HG03159 (cell line): ENCODE measurements around the gene FN1.
"Not testable (repeated sequence)": the region's sequence is repeated elsewhere in the genome, so short reads cannot be mapped to it uniquely, and the experiment has no call there.

Experiments
- ATAC-seq: cut with Tn5 transposase; IDR thresholded peaks from one replicate; pipeline ENCODE4 v1.9.1; 2021; ENCODE audit warnings: mild to moderate bottlenecking, moderate library complexity; ENCODE audit not compliant: unreplicated experiment

The FN1 gene

DNA sequence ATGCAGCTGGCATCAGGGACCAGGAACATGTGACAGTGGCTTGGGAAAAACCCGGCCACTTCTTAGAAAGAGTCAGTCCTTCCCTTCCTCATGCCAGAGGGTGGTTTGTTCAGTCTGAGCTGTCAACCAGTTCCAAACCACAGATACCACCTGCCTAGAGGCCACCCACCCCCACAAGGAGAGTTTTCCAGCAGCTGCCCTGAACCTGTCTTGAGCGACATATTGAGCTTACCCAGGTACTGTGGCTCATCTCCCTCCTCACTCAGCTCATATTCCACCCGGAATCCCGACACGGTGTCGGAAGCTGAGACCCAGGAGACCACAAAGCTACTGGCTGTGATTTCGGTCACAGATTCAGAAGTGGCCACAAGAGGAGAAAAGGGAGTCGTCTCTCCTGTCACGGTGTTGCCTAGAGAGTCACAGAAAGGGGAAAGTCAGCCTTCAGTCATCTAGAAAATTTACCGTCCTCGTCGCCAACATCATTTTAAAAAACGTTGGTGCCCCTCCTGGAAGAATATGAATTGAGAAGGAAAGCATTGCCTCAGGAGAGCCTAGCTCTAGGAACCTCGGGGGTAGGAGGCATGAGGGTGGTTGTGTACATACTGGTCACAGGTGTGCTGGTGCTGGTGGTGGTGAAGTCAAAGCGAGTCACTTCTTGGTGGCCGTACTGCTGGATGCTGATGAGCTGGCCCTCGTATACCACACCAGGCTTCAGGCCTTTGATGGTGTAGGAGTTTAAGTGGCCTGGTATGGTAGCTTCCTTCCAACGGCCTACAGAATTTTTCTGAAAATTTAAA, 26.3 kb downstream of the FN1 start:
- ATAC-seq, result no peak

DNA sequence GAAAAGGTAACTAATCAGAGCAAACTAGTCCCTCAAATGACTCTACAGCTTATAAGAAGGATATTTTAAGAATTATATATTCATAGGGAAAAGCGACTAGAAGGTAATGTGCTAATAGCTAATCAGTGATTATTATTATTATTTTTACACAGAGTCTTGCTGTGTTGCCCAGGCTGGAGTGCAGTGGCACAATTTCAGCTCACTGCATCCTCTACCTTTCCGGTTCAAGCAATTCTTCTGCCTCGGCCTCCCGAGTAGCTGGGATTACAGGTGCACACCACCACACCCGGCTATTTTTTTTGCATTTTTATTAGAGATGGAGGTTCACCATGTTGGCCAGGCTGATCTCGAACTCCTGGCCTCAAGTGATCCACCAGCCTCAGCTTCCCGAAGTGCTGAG, 27.4 kb downstream of the FN1 start:
- ATAC-seq, result not testable (repeated sequence)

DNA sequence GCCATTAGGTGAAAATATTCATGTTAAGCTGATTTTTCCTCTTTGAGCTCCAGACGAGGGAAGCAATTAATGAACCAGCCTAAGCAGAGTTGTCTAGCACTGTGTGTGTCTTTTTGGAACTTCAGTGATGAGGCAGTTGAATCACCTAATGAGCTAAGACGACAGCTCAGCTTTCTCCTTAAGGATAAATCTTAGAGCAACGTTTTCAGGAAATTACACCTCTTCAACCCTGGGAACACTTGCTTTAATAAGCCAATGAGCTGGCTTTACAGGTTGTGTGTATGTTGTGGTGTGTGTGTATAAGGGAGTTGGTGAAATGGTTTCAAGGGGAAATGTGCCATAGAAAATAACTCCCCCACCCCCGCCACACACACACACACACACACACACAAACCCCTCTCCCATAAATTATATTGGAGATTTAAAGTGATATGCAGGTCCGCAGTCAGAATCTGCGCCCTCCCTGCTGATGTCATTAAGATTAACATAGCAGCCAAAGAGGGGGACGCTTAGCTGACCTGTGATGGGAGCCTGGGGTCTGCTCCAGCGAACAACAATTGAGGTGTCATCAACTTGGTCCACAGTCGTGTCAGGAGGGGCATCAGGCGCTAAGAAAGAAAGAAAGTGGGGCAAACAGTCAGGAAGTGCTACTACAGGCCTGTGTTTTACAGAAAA, 28.1 kb downstream of the FN1 start:
- ATAC-seq, result no peak

DNA sequence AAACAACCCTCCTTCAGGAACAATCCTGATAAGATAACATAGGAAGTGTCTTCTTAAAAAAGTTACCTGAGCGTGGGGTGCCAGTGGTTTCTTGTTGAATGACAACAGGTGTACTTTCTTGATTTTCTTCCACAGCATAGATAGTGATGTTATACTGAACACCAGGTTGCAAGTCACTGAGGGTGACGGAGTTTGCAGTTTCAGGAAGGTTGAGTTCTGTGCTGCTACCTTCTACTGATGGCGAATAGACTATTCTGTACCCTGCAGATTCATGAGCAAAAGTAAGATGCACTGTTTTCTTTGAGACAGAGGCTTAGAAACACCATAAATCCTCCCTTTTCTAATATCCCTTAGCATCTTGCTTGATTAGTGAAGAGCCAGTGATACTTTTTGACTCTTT, 28.8 kb downstream of the FN1 start:
- no peak for ATAC-seq

DNA sequence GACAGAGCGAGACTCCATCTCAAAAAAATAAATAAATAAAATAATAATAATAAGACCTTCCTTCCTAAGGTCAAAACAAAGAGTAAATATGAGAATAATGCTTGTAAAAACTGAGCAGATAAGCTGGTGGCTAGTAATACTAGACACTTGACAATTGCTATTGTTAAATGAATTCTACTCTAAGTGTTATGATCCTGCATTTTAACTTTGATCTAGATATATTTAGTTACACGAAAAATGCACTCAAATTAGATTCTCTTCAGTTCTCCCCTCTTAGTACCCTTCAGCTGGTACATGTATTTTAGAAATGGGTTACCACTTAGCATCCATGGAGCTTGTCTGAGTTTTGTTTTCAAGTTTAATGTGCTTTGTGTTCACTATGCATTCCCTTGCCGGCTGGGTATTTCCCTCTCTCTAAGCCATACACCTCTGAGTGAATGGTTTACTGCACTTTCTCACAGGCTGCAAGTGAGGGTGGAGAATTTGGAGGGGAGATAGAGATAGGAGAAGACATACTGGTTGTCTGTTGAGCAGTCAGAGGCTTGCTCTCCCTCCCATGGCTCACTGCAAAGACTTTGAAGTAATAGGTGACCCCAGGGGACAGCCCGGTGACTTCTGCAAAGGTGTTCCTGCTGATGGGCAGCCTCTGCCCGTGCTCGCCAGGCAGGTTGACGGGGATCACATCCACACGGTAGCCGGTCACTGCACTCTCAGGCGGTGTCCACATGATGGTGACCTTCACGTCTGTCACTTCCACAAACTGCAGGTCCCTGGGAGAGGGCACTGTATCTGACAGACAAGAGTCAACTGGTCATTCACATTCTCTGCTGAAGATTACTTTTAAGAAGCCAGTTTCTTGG, 29.9 kb downstream of the FN1 start:
- ATAC-seq, result no peak

DNA sequence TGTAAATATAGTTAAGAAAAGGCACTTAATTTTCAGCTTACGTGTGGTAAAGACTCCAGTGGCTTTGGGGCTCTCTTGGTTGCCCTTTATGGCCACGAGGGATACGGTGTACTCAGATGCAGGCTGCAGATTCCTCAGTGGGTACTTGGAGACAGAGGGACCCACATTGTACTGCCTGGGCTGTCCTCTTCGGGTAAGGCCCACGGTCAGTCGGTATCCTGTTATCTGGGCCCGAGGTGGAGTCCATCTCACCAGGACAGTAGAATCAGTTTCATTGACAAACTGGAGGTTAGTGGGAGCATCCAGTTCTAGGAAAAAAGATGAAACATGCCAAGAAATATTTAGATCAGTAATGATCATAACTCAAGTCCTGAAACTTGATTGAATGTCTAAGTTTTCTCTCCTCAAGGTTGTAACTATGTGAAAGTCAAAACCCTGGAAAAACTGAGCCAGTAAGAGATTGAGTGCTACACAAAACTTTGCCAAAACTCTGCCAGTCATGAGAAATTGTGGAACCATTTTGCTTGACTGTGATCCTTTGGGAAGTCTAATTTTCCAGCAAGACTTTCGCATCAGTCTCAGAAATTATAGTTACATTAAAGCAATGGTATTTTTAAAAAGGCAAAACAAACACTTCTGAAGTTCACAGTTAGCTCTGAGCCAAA, 31.4 kb downstream of the FN1 start:
- no peak for ATAC-seq

DNA sequence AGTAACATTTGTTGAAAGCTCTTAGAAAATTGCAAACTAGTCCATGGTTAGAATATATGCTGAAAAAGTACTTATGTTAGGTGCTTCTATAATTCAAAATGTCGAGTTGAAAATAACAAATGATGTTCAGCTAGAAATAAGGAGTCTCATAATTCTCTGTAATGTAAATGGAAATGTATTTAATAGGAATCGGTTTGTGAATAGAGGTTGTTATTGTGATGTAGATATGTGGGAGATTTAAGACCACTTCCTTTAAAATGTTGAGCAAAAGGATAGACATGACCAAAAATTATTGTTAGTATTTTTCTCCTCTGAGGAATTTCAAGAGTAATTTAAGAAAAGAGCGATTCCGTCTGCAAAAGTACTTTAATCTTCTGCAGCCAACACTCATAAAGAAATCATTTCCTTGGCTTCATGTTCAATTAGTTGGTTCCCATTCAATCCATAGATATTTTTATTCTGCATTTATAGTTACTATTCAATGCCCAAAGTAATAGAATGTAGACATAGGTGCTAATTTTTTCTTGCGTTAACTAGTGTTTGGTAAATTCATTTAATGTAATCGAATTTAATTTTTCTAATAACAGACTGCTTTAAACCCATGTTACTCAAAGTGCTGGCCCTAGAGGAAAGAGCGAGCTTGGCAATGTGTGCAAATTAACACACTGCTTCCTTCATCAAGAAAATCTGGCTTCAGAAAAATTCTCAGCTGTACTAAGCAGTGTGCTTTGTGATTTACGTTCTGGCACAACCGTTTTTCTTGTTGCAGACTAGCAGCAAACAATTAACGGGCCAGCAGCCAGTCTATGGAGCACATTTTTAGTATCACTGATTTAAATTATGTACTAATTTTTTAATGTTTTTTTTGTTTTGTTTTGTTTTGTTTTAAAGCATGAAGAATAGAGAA, 32.2 kb downstream of the FN1 start:
- ATAC-seq, result no peak

DNA sequence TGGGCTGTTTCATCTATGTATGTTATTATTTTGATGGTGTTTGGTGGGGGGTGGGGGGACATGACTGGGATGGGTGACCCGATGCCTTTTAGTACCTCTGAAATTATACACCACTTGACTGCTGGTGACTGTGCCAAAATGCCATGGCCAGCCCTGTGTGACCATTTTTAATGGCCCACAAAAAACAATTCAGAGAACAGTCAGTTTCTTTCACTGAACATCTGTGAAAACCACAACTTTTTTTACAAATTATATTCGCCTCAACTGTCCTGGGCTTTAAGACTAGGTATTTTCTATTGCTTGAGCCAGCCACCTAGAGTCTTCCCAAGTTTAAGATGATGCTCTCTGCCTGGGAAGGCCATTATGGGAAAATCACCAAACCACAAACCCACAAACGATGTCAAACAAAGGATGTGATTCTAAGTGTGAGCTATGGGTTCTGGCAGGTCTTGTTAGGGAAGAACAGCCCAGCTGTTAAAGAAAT, 33.9 kb downstream of the FN1 start:
- ATAC-seq, result no peak

DNA sequence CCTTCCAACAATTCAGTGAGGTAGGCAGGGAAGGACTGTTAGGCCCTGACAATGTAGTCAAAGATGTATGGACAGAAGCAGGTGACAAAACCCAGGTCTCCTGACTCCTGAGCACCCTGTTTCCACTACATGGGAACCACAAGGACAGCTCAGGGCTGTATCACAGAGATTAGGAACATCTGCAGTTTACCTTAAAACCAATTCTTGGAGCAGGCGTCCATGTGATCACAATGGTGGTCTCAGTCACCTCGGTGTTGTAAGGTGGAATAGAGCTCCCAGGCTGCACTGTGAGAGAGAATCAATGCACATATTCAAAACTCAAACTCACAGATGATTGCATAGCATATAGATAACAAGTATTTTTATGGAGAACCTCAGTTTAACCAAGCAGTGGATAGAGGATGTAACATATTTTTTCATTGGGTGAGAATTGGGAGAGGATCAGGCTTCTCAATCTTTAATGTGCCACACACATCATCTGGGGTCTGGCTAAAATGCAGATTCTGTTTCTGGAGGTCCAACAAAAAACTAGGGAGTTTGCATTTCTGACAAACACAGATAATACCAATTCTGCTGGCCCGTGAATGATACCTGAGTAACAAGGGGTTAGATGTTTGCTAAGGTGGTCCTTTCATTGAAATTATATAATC, 36.7 kb downstream of the FN1 start:
- no peak for ATAC-seq

DNA sequence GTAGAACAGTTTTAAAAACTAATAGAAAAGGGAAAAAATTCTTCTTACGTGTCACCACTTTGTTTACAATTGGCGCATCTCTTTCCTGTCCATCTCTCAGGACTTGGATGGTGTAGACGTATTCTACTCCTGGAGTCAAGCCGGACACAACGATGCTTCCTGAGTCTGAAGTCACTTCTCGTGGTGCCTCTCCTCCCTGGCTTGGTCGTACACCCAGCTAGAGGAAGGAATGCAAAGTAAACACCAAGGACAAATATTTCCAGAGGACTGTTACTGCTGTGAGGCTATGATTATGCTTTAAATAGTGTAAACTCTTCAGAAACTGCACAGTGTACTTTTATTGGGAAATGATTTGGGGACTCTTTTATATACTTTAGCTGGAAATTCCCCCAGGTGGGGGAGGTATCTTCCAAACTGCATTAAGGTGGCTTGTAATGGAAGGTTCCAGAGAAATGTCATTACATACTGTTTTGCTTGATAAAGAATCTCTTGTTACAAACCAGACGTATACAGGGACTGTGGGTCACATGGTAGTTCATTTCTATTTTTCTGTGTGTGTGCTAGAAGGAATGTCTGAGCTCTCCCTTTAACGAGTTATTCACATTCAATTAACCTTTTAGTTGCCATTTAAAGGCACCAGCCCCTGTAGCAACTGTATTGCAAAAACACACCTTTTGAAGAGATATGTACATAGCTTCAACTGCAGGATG, 38.1 kb downstream of the FN1 start:
- no peak for ATAC-seq

DNA sequence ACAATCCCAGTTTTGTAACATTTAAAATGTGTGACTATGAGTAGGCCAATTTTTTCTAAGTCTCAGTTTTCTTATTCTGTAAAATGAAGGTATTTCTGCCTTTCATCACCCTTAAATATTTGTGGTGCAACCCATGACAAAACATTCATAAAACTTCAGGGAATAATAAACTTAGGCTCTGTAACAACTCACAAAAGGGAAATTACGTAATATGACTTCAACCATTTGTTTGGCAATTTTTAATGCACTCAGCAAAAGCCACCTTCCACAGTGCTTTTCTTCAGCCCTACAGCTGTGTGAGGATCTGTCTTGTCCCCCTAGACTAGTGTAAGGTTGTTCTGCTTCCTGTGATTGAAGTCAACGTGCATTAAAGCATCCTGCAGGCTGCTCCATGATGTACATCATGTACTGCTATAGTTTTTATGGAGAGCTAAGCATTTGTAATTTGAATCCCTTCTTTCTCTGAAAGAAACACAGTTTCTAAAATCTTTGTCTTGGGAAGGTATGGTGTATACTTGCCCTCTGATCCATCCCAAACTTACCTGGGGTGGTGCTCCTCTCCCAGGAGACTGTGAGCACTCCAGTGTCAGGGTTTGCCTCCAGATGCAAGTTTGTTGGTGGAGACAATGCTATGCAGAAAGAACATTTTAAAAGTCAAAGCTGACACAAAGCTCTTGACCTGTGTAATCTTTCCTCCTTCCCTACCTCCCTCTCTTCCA, 39.1 kb downstream of the FN1 start:
- ATAC-seq, result no peak

DNA sequence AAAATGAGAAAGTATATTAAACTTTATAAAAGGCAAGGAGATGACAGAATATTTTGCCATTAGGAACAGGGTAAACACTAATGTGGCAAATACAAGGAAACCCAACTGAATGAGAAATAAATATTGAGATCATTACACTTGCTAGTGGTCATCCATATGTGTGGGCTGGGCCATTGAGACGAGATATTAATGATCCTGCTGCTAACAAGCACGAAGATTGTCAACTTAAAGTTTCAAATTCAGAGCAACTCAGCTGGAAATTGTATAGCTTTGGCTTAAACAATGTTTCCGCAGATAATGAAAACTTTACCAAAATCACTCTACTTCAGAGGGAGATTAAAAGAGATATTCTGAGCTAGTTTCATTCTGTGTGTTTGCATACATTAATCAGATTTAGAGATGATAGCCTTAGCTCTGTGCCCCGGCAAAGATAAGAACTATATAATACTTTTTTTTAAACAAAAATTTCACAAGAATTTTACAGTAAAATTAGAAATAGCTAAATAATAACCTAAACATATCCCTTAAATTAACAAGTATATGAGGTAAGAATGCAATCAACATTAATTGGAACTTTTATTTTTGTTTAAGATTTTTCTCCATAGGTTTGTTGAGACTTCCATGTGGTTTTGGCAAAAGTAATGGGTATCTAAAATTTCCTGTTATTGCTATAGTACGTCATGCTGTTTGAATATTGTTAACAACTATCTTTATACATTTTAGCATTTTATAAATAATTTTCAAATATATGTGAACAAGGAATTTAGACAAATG, 40.0 kb downstream of the FN1 start:
- ATAC-seq, result no peak

DNA sequence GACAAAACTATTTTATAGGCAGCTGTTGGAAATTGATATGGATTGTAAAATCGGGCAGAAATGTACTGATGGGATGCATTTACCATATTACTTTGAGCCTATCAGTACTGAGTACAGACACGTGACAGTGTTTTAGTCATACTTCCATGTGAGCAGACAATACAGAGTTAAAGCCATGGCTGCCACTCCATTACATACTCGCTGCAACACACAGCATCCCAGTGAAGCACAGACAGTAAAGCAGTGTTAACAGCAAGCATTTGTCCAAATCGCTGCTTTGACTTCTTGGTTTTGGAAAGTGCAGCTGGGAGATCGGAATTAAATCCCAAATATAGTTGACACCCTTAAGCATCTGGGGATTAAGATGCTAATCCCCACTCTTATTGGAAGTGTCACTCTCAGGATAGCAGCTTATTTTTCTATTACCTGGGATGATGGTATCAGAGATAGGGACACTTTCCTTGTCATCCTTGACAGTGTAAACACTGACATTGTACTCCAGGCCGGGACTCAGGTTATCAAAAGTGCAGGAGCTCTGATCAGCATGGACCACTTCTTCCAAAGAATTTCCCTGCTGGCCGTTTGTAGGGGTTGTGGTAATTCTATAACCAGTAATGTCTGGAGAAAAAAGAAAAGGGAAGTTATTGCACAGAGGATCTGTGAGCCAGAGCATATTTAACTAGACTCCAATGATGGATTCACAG, 41.6 kb downstream of the FN1 start:
- no peak for ATAC-seq

DNA sequence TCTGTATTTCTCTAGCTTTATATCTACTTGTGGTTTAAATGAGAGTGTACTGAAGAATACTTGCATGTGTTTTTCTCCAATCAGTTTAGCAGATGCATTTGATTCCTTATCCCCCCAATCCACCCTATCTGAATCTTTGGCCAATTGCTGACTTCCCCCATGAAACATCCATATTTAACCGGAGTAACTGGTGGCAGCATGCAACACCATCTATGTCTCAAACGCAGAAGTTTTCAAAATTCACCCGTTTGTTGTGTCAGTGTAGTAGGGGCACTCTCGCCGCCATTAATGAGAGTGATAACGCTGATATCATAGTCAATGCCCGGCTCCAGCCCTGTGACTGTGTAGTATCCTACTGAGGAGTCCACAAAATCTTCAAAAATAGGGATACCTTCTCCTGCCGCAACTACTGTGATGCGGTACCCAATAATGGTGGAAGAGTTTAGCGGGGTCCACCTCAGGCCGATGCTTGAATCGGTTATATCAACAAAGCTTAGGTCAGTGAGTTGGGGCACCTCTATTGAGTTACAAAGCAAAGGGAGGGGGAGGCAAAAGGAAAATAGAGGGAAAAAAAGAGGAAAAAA, 43.1 kb downstream of the FN1 start:
- ATAC-seq, result no peak

DNA sequence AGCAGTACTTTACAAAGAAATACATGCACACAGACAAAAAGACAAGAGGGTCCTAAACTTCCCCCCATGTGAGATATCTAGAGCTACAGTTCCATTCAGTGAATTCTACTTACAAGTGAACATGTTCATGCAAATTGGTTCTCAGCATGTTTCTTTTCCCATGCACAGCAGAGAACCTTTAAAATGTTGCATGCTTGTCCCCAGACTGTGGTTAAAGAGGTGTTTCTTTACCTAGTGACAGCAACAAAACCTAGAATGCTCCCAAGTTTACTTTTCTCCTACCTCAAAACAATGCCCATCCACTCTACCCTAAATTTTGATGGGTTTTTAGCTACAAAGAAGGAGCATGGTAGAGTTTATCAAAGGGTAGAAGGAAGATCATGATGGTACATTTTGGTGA, 43.7 kb downstream of the FN1 start:
- no peak for ATAC-seq

DNA sequence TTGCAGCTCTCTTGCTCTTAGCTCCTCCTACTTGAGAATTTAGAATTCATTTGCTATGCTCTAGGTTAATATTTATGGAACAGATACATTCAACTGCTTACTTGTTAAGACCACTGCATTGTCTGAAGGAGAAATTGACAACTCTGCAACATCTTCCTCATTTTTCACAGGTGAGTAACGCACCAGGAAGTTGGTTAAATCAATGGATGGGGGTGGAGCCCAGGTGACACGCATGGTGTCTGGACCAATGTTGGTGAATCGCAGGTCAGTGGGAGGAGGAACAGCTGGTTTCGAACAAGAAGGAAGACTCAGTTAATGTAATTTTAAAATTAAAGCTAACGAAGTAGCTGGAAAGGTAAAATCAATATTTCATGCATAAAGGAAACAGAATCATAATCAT, 44.3 kb downstream of the FN1 start:
- no peak for ATAC-seq

DNA sequence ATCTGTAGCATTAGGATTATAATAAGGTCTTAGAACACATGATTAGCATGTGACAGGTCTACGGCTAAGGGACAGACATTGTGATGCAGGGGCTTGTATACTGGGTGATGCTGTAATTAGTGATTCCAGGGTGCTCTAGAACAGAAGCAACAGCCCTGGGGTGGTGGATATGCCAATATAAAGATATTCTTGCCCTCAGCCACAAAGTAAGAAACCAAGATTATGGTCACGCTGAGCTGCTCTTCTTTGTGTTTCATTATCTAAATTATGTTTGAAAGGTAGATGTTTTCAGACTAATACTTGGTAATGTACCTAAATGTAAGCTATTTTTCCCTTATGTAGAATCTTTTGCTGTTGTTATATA, 45.3 kb downstream of the FN1 start:
- no peak for ATAC-seq
